CD4-positive, CD25-positive, alpha-beta regulatory T cell (primary cell): ENCODE data around the gene PCDHB12. TPM values are rescaled to one million over a fixed set of nuclear protein-coding genes. Genes with fewer than 3 reads are reported as not detected.
A peak's percentile ranks its signal among the peaks of the same experiment; 100 is the strongest.
"Not testable (repeated sequence)": the region's sequence is repeated elsewhere in the genome, so short reads cannot be mapped to it uniquely, and the experiment has no call there.

ENCODE experiments used
- ATAC-seq, 2 donors: fragments of 150-1000 bp; cut with Tn5 transposase; one replicate each; pipeline ENCODE4 v1.10.0; 2021; ENCODE audit warnings: low read depth in 2 of 2, moderate number of reproducible peaks in 2 of 2, moderate library complexity in 1 of 2
- DNase-seq, 3 donors: peaks; one replicate each; pipeline versions ENCODE4 v3.0.0 to v3.0.0-alpha.2; 2012 to 2022; ENCODE audit warnings: mixed read lengths in 1 of 3
- H3K27ac ChIP-seq: one replicate; pipeline ENCODE4 v1.7.0; 2013; ENCODE audit warnings: mild to moderate bottlenecking, low read length; ENCODE audit not compliant: insufficient read depth, poor library complexity, severe bottlenecking
- H3K27me3 ChIP-seq: one replicate; pipeline ENCODE4 v1.7.0; 2013; ENCODE audit warnings: low read length; ENCODE audit not compliant: control insufficient read depth, insufficient read depth
- H3K36me3 ChIP-seq: one replicate; pipeline ENCODE4 v1.7.0; 2013; ENCODE audit warnings: mild to moderate bottlenecking, low read length, moderate library complexity; ENCODE audit not compliant: control insufficient read depth, insufficient read depth
- H3K4me1 ChIP-seq: 2 replicates; pipeline ENCODE4 v1.7.0; 2013; ENCODE audit warnings: mild to moderate bottlenecking, low read length; ENCODE audit not compliant: insufficient read depth, control insufficient read depth, poor library complexity, severe bottlenecking
- H3K4me3 ChIP-seq: one replicate; pipeline ENCODE4 v1.7.0; 2013; ENCODE audit warnings: low read depth, mild to moderate bottlenecking, low read length, moderate library complexity
- H3K9me3 ChIP-seq, 2 experiments: 1 replicate in 1 of 2; 2 replicates in 1 of 2; pipeline ENCODE4 v1.7.0; 2013; ENCODE audit warnings: low read length in 2 of 2, mild to moderate bottlenecking in 1 of 2, moderate library complexity in 1 of 2; ENCODE audit not compliant: control insufficient read depth in 2 of 2
- H3K27ac Mint-ChIP-seq, 3 donors: one replicate each; pipeline ENCODE4 v1.8.0; 2020 to 2022; ENCODE audit warnings: mild to moderate bottlenecking in 3 of 3, mixed read lengths in 3 of 3, moderate library complexity in 2 of 3
- H3K27me3 Mint-ChIP-seq: one replicate; pipeline ENCODE4 v1.8.0; 2022; ENCODE audit warnings: mild to moderate bottlenecking, mixed read lengths
- H3K36me3 Mint-ChIP-seq: one replicate; pipeline ENCODE4 v1.8.0; 2020; ENCODE audit warnings: mixed read lengths
- H3K4me1 Mint-ChIP-seq, 4 donors: one replicate each; pipeline ENCODE4 v1.8.0; 2020 to 2022; ENCODE audit warnings: mixed read lengths in 4 of 4, mild to moderate bottlenecking in 1 of 4
- H3K4me3 Mint-ChIP-seq, 4 donors: one replicate each; pipeline ENCODE4 v1.8.0; 2020 to 2022; ENCODE audit warnings: mild to moderate bottlenecking in 4 of 4, mixed read lengths in 4 of 4, moderate library complexity in 3 of 4
- H3K9me3 Mint-ChIP-seq, 7 donors: one replicate each; pipeline ENCODE4 v1.8.0; 2020 to 2022; ENCODE audit warnings: mixed read lengths in 7 of 7, mild to moderate bottlenecking in 3 of 7, moderate library complexity in 2 of 7
- polyA plus RNA-seq, 4 donors: library from polyadenylated mRNA; unstranded; fragments of 300-500 nt; fragmentation: Illumina TruSeq; gene quantifications; one replicate each; pipeline ENCODE4 v1.2.3, GENCODE V29; 2021
- total RNA-seq: library from RNA; stranded (reverse); gene quantifications from one replicate; pipeline ENCODE4 v1.2.3, GENCODE V29; 2022

Gene PCDHB12
- total and polyA plus RNA-seq, 5 donors from 2014 or later = not detected

DNA sequence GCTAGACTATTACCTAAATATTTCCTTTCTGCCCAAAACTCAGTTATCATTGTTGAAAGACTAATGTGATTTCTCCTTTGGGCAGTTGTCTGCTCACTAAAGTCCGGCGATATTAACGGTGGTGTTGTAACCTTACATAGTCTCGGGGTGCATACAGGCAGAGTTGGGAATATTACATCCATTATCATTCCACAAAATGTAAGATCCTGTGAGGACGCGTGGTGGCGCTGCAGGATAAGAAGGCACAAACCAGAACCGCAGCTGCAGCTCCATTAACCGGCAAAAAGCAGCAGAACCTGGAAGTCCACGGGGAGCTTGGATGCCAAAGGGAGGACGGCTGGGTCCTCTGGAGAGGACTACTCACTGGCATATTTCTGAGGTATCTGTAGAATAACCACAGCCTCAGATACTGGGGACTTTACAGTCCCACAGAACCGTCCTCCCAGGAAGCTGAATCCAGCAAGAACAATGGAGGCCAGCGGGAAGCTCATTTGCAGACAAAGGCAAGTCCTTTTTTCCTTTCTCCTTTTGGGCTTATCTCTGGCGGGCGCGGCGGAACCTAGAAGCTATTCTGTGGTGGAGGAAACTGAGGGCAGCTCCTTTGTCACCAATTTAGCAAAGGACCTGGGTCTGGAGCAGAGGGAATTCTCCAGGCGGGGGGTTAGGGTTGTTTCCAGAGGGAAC lies 5.3 kb downstream of the PCDHB12 start, which contains the start of gene PCDHB13:
TSS of gene PCDHB13 (plus strand) at position 264 of the 684 bp plus-strand sequence. CDS start at position 469, 205 bp downstream.
- H3K4me1 ChIP-seq, H3K4me3 ChIP-seq, H3K27me3 ChIP-seq, H3K27ac Mint-ChIP-seq, ATAC-seq, H3K4me1 Mint-ChIP-seq, H3K36me3 ChIP-seq, H3K36me3 Mint-ChIP-seq, DNase-seq, H3K27ac ChIP-seq, H3K9me3 ChIP-seq: not testable (repeated sequence)
- Mint-ChIP-seq H3K4me3 (peak within 1 kb of the TSS in 2 of 4 donors; percentile 33 to 64), H3K27me3 (peaks cover 15% of the 10 kb centered on the region), H3K9me3 (peaks cover 0 to 24% (median 13%) of the 10 kb centered on the region in 7 donors)

DNA sequence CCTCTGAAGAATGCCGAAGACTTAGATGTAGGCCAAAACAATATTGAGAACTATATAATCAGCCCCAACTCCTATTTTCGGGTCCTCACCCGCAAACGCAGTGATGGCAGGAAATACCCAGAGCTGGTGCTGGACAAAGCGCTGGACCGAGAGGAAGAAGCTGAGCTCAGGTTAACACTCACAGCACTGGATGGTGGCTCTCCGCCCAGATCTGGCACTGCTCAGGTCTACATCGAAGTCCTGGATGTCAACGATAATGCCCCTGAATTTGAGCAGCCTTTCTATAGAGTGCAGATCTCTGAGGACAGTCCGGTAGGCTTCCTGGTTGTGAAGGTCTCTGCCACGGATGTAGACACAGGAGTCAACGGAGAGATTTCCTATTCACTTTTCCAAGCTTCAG lies 6.1 kb downstream of the PCDHB12 start:
- Mint-ChIP-seq H3K9me3 (peaks cover 0 to 30% (median 13%) of the 10 kb centered on the region in 7 donors), H3K27me3 (peaks cover 14% of the 10 kb centered on the region)
- not testable (repeated sequence) for H3K27ac Mint-ChIP-seq, H3K9me3 ChIP-seq, ATAC-seq, DNase-seq, H3K4me1 Mint-ChIP-seq, H3K4me3 ChIP-seq, H3K36me3 ChIP-seq, H3K27me3 ChIP-seq, H3K27ac ChIP-seq, H3K4me3 Mint-ChIP-seq, H3K4me1 ChIP-seq, H3K36me3 Mint-ChIP-seq

DNA sequence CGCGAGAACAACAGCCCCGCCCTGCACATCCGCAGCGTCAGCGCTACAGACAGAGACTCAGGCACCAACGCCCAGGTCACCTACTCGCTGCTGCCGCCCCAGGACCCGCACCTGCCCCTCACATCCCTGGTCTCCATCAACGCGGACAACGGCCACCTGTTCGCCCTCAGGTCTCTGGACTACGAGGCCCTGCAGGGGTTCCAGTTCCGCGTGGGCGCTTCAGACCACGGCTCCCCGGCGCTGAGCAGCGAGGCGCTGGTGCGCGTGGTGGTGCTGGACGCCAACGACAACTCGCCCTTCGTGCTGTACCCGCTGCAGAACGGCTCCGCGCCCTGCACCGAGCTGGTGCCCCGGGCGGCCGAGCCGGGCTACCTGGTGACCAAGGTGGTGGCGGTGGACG lies 7.0 kb downstream of the PCDHB12 start:
- Mint-ChIP-seq H3K9me3 (peaks cover 0 to 39% (median 11%) of the 10 kb centered on the region in 7 donors), H3K27me3 (peaks cover 14% of the 10 kb centered on the region)
- H3K36me3 Mint-ChIP-seq, H3K36me3 ChIP-seq, H3K4me3 Mint-ChIP-seq, ATAC-seq, DNase-seq, H3K27ac ChIP-seq, H3K27ac Mint-ChIP-seq, H3K9me3 ChIP-seq, H3K4me1 ChIP-seq, H3K4me3 ChIP-seq, H3K27me3 ChIP-seq, H3K4me1 Mint-ChIP-seq: not testable (repeated sequence)

DNA sequence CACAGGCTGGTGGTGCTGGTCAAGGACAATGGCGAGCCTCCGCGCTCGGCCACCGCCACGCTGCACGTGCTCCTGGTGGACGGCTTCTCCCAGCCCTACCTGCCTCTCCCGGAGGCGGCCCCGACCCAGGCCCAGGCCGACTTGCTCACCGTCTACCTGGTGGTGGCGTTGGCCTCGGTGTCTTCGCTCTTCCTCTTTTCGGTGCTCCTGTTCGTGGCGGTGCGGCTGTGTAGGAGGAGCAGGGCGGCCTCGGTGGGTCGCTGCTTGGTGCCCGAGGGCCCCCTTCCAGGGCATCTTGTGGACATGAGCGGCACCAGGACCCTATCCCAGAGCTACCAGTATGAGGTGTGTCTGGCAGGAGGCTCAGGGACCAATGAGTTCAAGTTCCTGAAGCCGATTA lies 7.5 kb downstream of the PCDHB12 start:
- H3K9me3 ChIP-seq, H3K36me3 Mint-ChIP-seq, H3K27ac ChIP-seq, H3K4me3 ChIP-seq, H3K4me1 Mint-ChIP-seq, ATAC-seq, H3K27me3 ChIP-seq, H3K4me1 ChIP-seq, H3K4me3 Mint-ChIP-seq, DNase-seq, H3K36me3 ChIP-seq, H3K27ac Mint-ChIP-seq: not testable (repeated sequence)
- H3K27me3 Mint-ChIP-seq = peaks cover 14% of the 10 kb centered on the region
- H3K9me3 Mint-ChIP-seq = peaks cover 0 to 41% (median 11%) of the 10 kb centered on the region in 7 donors

DNA sequence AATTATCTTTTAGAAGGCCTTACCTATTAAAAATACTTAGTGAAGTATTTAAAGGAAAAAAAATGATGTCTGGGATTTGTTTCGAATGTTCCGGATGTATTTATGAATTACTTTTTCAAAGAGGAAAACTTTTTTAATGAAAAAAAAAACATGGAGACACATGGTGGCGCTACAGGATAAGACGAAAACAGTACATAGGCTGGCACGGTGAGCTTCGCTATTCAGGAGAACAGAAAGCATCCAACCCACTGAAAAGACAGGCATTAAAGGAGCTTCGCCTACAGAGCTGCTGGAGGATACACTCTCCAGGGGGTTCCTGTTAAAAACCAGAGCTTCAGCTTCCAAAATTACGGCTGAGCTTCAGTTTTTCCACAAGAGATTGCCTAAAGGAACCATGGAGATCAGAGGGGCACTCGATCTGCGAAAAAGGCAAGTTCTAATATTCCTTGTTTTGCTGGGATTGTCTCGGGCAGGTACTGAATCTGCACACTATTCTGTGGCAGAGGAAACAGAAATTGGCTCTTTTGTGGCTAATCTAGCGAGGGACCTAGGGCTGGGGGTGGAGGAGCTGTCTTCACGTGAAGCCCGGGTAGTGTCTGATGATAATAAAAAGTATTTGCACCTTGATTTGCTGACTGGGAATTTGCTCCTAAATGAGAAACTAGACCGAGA lies 14.7 kb downstream of the PCDHB12 start, which contains the start of gene PCDHB14:
TSS of gene PCDHB14 (plus strand) at position 232 of the 672 bp plus-strand sequence. CDS start at position 395, 163 bp downstream.
- peaks cover 5% of the 10 kb centered on the region for H3K27me3 ChIP-seq
- H3K27ac ChIP-seq = no peak within 1 kb of the TSS
- peaks cover 18% of the 10 kb centered on the region for H3K27me3 Mint-ChIP-seq
- no peak within 1 kb of the TSS for H3K27ac Mint-ChIP-seq
- H3K36me3 Mint-ChIP-seq = no peaks in the 10 kb centered on the region
- H3K36me3 ChIP-seq = no peaks in the 10 kb centered on the region
- DNase-seq (peak in 1 of 3 donors; percentile 5), ATAC-seq (no peak)
- H3K4me1 ChIP-seq = no peaks in the 10 kb centered on the region
- peak within 1 kb of the TSS in 3 of 4 donors; percentile 42 to 53 (median 47) for H3K4me3 Mint-ChIP-seq
- H3K9me3 Mint-ChIP-seq = peaks cover 0 to 34% (median 8%) of the 10 kb centered on the region in 7 donors
- H3K4me1 Mint-ChIP-seq = peaks cover 0 to 5% (median 0%) of the 10 kb centered on the region in 4 donors
- H3K4me3 ChIP-seq = peak within 1 kb of the TSS; percentile 24
- H3K9me3 ChIP-seq = peaks cover 8 to 10% of the 10 kb centered on the region in 2 experiments

DNA sequence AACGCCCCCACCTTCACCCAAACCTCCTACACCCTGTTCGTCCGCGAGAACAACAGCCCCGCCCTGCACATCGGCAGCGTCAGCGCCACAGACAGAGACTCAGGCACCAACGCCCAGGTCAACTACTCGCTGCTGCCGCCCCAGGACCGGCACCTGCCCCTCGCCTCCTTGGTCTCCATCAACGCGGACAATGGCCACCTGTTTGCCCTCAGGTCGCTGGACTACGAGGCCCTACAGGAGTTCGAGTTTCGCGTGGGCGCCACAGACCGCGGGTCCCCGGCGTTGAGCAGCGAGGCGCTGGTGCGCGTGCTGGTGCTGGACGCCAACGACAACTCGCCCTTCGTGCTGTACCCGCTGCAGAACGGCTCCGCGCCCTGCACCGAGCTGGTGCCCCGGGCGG lies 16.3 kb downstream of the PCDHB12 start:
- peaks cover 18% of the 10 kb centered on the region for H3K27me3 Mint-ChIP-seq

DNA sequence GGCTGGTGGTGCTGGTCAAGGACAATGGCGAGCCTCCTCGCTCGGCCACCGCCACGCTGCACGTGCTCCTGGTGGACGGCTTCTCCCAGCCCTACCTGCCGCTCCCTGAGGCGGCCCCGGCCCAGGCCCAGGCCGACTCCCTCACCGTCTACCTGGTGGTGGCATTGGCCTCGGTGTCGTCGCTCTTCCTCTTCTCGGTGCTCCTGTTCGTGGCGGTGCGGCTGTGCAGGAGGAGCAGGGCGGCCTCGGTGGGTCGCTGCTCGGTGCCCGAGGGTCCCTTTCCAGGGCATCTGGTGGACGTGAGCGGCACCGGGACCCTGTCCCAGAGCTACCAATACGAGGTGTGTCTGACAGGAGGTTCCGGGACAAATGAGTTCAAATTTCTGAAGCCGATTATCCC lies 16.9 kb downstream of the PCDHB12 start:
- not testable (repeated sequence) for H3K4me1 Mint-ChIP-seq, H3K4me3 Mint-ChIP-seq, ATAC-seq, H3K27me3 ChIP-seq, H3K36me3 ChIP-seq, H3K27ac ChIP-seq, H3K4me1 ChIP-seq, H3K27ac Mint-ChIP-seq, H3K4me3 ChIP-seq, DNase-seq, H3K36me3 Mint-ChIP-seq
- peaks cover 18% of the 10 kb centered on the region for H3K27me3 Mint-ChIP-seq
- peaks cover 3 to 17% of the 10 kb centered on the region in 2 experiments for H3K9me3 ChIP-seq
- peaks cover 0 to 20% (median 3%) of the 10 kb centered on the region in 7 donors for H3K9me3 Mint-ChIP-seq

More for the DNA sequence above, 16.3 kb downstream of the PCDHB12 start:
- H3K4me3 ChIP-seq, H3K4me1 ChIP-seq, H3K27ac Mint-ChIP-seq, H3K4me3 Mint-ChIP-seq, H3K4me1 Mint-ChIP-seq, DNase-seq, H3K27me3 ChIP-seq, H3K36me3 Mint-ChIP-seq, H3K36me3 ChIP-seq, ATAC-seq, H3K27ac ChIP-seq: not testable (repeated sequence)
- peaks cover 0 to 25% (median 3%) of the 10 kb centered on the region in 7 donors for H3K9me3 Mint-ChIP-seq
- H3K9me3 ChIP-seq = peaks cover 3 to 14% of the 10 kb centered on the region in 2 experiments
